ENCODE data around the gene MUCL3. TPM values are rescaled to one million over a fixed set of nuclear protein-coding genes. Genes with fewer than 3 reads are reported as not detected.

The MUCL3 gene
- total RNA-seq (2021; fragmentation: NEBNext Ultra II Directional; extraction: Animal tissue kit (Norgen Biotek cat#: 25700)), result 0.08 and 0.37 TPM in 2 replicates
- polyA plus RNA-seq (2011; rRNA removed), result 0.15 and 0.22 TPM in 2 replicates
- 0.18 TPM for polyA plus RNA-seq (2011; cell fraction: cytosol; rRNA removed)
- polyA plus RNA-seq (2011; cell fraction: nucleus; rRNA removed), result 0.41 TPM
- polyA plus RNA-seq (2012, experiment 1 of 2), result 0.19 to 0.34 TPM (median 0.26 TPM) in 4 replicates
- polyA plus RNA-seq (2012, experiment 2 of 2), result not detected
- 0.59 TPM for polyA plus RNA-seq (2013, experiment 1 of 2)
- polyA plus RNA-seq (2013, experiment 2 of 2), result 0.50 TPM
- 0.10 and 0.13 TPM in 2 replicates for polyA minus RNA-seq (2011; rRNA and poly(A)+ RNA removed)
- not detected for polyA minus RNA-seq (2011; cell fraction: cytosol; rRNA and poly(A)+ RNA removed)
- not detected for polyA minus RNA-seq (2011; cell fraction: nucleus; rRNA and poly(A)+ RNA removed)
- long read RNA-seq, experiment 1, result 0 reads
- long read RNA-seq, experiment 2, result 0 reads

DNA sequence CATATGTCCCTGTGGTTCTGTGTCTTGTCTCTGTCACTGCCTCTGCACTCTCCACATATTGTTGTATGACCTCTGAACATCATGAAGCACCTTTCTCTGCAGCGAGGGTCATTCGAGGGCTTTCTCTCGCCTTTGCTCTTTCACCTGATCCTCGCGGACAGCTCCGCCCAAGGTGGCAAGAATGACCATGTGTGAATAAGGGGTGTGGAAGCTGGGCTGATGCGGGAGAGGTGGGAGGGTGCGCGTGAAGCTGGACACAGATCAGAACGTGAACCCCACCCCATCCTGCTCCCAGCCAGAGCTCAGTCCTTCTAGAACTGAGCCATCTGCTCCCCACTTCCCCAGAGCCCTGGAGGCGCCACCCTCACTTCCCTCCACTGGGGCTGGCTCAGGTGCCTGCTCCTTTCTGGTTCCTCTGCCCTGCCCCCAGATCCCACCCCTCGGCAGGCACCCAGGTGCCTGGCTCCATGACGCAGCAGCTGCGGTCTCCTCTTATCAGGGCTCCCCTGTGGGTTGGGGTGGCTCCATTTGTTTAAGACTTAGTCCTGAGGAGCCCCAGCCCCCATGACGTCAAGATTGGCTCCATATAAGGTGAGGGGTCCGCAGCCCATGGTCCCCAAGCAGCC is at the start of gene MUCL3:
MUCL3 (plus strand) TSS at position 613 of the 626 bp plus-strand sequence. CDS start 27 bp downstream, outside the sequence.
- peak within 1 kb of the TSS; percentile 94 for H2BK12ac ChIP-seq (ENCODE audit: low read depth, low read length)
- no peak within 1 kb of the TSS for H3K9ac ChIP-seq (replicated peaks in 1 of 4; ENCODE audit: extremely low read depth in 1 of 4, low read depth in 3 of 4, low read length in 3 of 4)
- no peak within 1 kb of the TSS for H3K14ac ChIP-seq (ENCODE audit: insufficient read length)
- no peak within 1 kb of the TSS for H4K5ac ChIP-seq (ENCODE audit: insufficient read length, low read depth, low read length)
- no peaks in the 10 kb centered on the region for H3K23me2 ChIP-seq (ENCODE audit: low read depth, low read length)
- no peaks in the 10 kb centered on the region for H3K79me1 ChIP-seq (ENCODE audit: low read depth, low read length)
- H2BK5ac ChIP-seq (ENCODE audit: low read depth, low read length), result 0 out of 2 replicates have a peak within 1 kb of the TSS, but pooled peaks have one; percentile 84
- H3K79me2 ChIP-seq (ENCODE audit: control insufficient read depth in 1 of 2, insufficient read depth in 2 of 2, low read length in 2 of 2), result no peaks in the 10 kb centered on the region
- FAIRE-seq (no peak), DNase-seq (ENCODE audit: low read depth in 1 of 2, low spot score in 2 of 2) (no peak)
- peak within 1 kb of the TSS; percentile 48; the same call in 1 of the 2 replicates for H2BK20ac ChIP-seq (ENCODE audit: low read length)
- no peak within 1 kb of the TSS for H3K56ac ChIP-seq (replicated peaks; ENCODE audit: insufficient read length, low read depth, low read length)
- H4K20me1 ChIP-seq (replicated peaks in 1 of 2; ENCODE audit: control insufficient read depth in 1 of 2, insufficient read depth in 2 of 2, low read length in 2 of 2), result no peaks in the 10 kb centered on the region
- peak within 1 kb of the TSS; percentile 49 for H4K91ac ChIP-seq (replicated peaks; ENCODE audit: insufficient read length, low read length)
- H3K4ac ChIP-seq (replicated peaks; ENCODE audit: insufficient read length, low read depth, low read length), result no peak within 1 kb of the TSS
- H3K36me3 ChIP-seq (ENCODE audit: control insufficient read depth in 2 of 4, insufficient read depth in 4 of 4, low read length in 3 of 4), result no peaks in the 10 kb centered on the region
- H3K18ac ChIP-seq (ENCODE audit: extremely low read depth, low read length), result peak within 1 kb of the TSS; percentile 54
- no peaks in the 10 kb centered on the region for H3K9me3 ChIP-seq (ENCODE audit: insufficient read depth in 2 of 2, low read depth in 1 of 2, low read length in 1 of 2)
- H2AK5ac ChIP-seq (ENCODE audit: low read depth, low read length), result peak within 1 kb of the TSS; percentile 58; the same call in 1 of the 2 replicates
- CTCF ChIA-PET (ENCODE audit: partially characterized antibody), result interaction anchor here (0.8 to 6.5 kb wide), 12 partner anchors 16 to 146 kb away, joined by 3 to 52 read pairs (median 4); partner anchors contain the start of gene VARS2
- no peak within 1 kb of the TSS for H4K8ac ChIP-seq (ENCODE audit: extremely low read depth, insufficient read depth, low read length)
- 86% methylated on average over 16 of the region's 16 CpGs; no CpG with 5 or more reads in 1 of the 2 experiments for WGBS, 2 experiments (ENCODE audit: extremely low coverage in 1 of 2, insufficient coverage in 1 of 2, insufficient read length in 1 of 2, insufficient replicate concordance in 2 of 2, low coverage in 1 of 2, low lambda C conversion rate in 2 of 2, missing lambda C conversion rate in 1 of 2)
- no peak within 1 kb of the TSS for H2BK120ac ChIP-seq (replicated peaks; ENCODE audit: low read depth, low read length)
- TF ChIP-seq EZH2 (IDR thresholded peaks at IDR 0.05; ENCODE audit: low read depth, low read length, severe bottlenecking) (no peak), E2F6 (IDR thresholded peaks at IDR 0.05) (0 out of 2 replicates have a peak, but pooled peaks have one; percentile 36), CBX8 (IDR thresholded peaks at IDR 0.05; ENCODE audit: borderline replicate concordance, low read depth, low read length) (no peak), KDM1A (IDR thresholded peaks at IDR 0.05; ENCODE audit: borderline replicate concordance, low read length) (no peak)
- peak within 1 kb of the TSS; percentile 95; the same call in 1 of the 2 replicates for H2BK15ac ChIP-seq (ENCODE audit: low read length)
- no peak within 1 kb of the TSS for H3K23ac ChIP-seq (ENCODE audit: insufficient read length)
- POLR2A ChIA-PET (ENCODE audit: partially characterized antibody), result interaction anchor here (0.6 to 2.1 kb wide), 5 partner anchors 11 to 102 kb away, joined by 3 to 8 read pairs (median 3); no protein-coding TSS in a partner anchor
- no peaks in the 10 kb centered on the region; a peak in 1 of 7 replicates for H3K27me3 ChIP-seq (replicated peaks in 1 of 4; ENCODE audit: control insufficient read depth in 3 of 4, extremely low read depth in 1 of 4, insufficient read depth in 3 of 4, low read length in 3 of 4)
- H2AFZ ChIP-seq (ENCODE audit: low read length), result no peak within 1 kb of the TSS
- no peak within 1 kb of the TSS for H3K27ac ChIP-seq (ENCODE audit: low read depth, low read length)
- H3K4me2 ChIP-seq (ENCODE audit: insufficient read depth in 1 of 2, low read depth in 2 of 2, low read length in 2 of 2), result no peak within 1 kb of the TSS; a peak in 1 of 4 replicates
- H3K4me3 ChIP-seq (ENCODE audit: extremely low read depth in 1 of 4, insufficient read depth in 2 of 4, low read depth in 3 of 4, low read length in 4 of 4), result no peak within 1 kb of the TSS
- peaks cover 6 to 11% (median 9%) of the 10 kb centered on the region in 4 experiments for H3K4me1 ChIP-seq (replicated peaks in 1 of 4; ENCODE audit: control insufficient read depth in 3 of 4, insufficient read depth in 4 of 4, low read length in 3 of 4)

Data from H1 (cell line).